SK-N-SH treated with all-trans-retinoic acid at 6 μM for 48 hours (cell line): ENCODE data around the gene CFAP61.

Experiments
- ATAC-seq: fragments of 200-7000 bp; cut with Tn5 transposase; 3 replicates; pipeline ENCODE4 v1.9.1; 2020; ENCODE audit warnings: mild to moderate bottlenecking, moderate library complexity
- BACH2 ChIP-seq: fragments of 250-450 bp; sonication (Bioruptor Pico); IDR thresholded peaks from 2 replicates; pipeline ENCODE4 v1.9.0; 2021; ENCODE audit warnings: mild to moderate bottlenecking, borderline replicate concordance
- ESRRG ChIP-seq: fragments of 250-450 bp; sonication (Bioruptor Pico); IDR thresholded peaks from 2 replicates; pipeline ENCODE4 v1.6.1; 2021; ENCODE audit warnings: mild to moderate bottlenecking
- ISL1 ChIP-seq: fragments of 250-450 bp; sonication (Bioruptor Pico); IDR thresholded peaks from 2 replicates; pipeline ENCODE4 v2.1.2; 2022; ENCODE audit warnings: mild to moderate bottlenecking, moderate library complexity
- OSR1 ChIP-seq: fragments of 250-450 bp; sonication (Bioruptor Pico); IDR thresholded peaks from 2 replicates; pipeline ENCODE4 v1.8.0; 2022; ENCODE audit warnings: moderate library complexity, mild to moderate bottlenecking, inconsistent platforms
- PPARA ChIP-seq: fragments of 250-450 bp; sonication (Bioruptor Pico); IDR thresholded peaks from 2 replicates; pipeline ENCODE4 v1.5.0; 2020; ENCODE audit warnings: mild to moderate bottlenecking, borderline replicate concordance
- RARB ChIP-seq: fragments of 250-450 bp; sonication (Bioruptor Pico); IDR thresholded peaks from 2 replicates; pipeline ENCODE4 v1.8.0; 2021; ENCODE audit warnings: mild to moderate bottlenecking, moderate library complexity
- SNAI2 ChIP-seq: fragments of 250-450 bp; sonication (Bioruptor Pico); IDR thresholded peaks from 2 replicates; pipeline ENCODE4 v1.5.0; 2020; ENCODE audit warnings: mild to moderate bottlenecking, moderate library complexity
- TCF4 ChIP-seq: fragments of 250-450 bp; sonication (Bioruptor Pico); IDR thresholded peaks from 2 replicates; pipeline ENCODE4 v1.8.0; 2021; ENCODE audit warnings: mild to moderate bottlenecking, moderate library complexity, borderline replicate concordance
- TOX ChIP-seq: fragments of 250-450 bp; sonication (Bioruptor Pico); IDR thresholded peaks from 2 replicates; pipeline ENCODE4 v1.8.0; 2021; ENCODE audit warnings: mild to moderate bottlenecking, moderate library complexity, borderline replicate concordance
- ZC3H10 ChIP-seq: fragments of 250-450 bp; sonication (Bioruptor Pico); IDR thresholded peaks from 2 replicates; pipeline ENCODE4 v1.5.1; 2021; ENCODE audit warnings: mild to moderate bottlenecking, moderate library complexity
- ZFP3 ChIP-seq: fragments of 250-450 bp; sonication (Bioruptor Pico); IDR thresholded peaks from 2 replicates; pipeline ENCODE4 v1.5.0; 2020; ENCODE audit warnings: mild to moderate bottlenecking, moderate library complexity
- ZFP30 ChIP-seq: fragments of 450-650 bp; formaldehyde crosslinking; IDR thresholded peaks from 2 replicates; pipeline ENCODE4 v1.5.0; 2022; ENCODE audit warnings: mild to moderate bottlenecking, moderate library complexity
- ZNF565 ChIP-seq: fragments of 450-650 bp; formaldehyde crosslinking; conservative IDR thresholded peaks from 2 replicates; pipeline ENCODE4 v1.5.0; 2020; ENCODE audit warnings: low read depth, mild to moderate bottlenecking, moderate library complexity
- ZNF70 ChIP-seq: fragments of 450-650 bp; formaldehyde crosslinking; IDR thresholded peaks from 2 replicates; pipeline ENCODE4 v1.5.0; 2020; ENCODE audit warnings: mild to moderate bottlenecking, moderate library complexity
- ZNF8 ChIP-seq: fragments of 450-650 bp; formaldehyde crosslinking; IDR thresholded peaks from 2 replicates; pipeline ENCODE4 v1.5.0; 2020; ENCODE audit warnings: mild to moderate bottlenecking, moderate library complexity
- TF ChIP-seq, protein P1 (sequence below): fragments of 250-450 bp; sonication (Bioruptor Pico); IDR thresholded peaks from 2 replicates; pipeline ENCODE4 v1.5.1; 2021; ENCODE audit warnings: mild to moderate bottlenecking, moderate library complexity
- TF ChIP-seq, protein P2 (sequence below): fragments of 250-450 bp; sonication (Bioruptor Pico); IDR thresholded peaks from 2 replicates; pipeline ENCODE4 v1.8.0; 2021; ENCODE audit warnings: low read depth, mild to moderate bottlenecking, moderate library complexity, borderline replicate concordance
- TF ChIP-seq, protein P3 (sequence below): fragments of 250-450 bp; sonication (Bioruptor Pico); IDR thresholded peaks from 2 replicates; pipeline ENCODE4 v1.5.1; 2020; ENCODE audit warnings: low read depth, mild to moderate bottlenecking, moderate library complexity
- TF ChIP-seq, protein P4 (sequence below): fragments of 250-450 bp; sonication (Bioruptor Pico); IDR thresholded peaks from 2 replicates; pipeline ENCODE4 v1.5.0; 2020; ENCODE audit warnings: mild to moderate bottlenecking, moderate library complexity
- TF ChIP-seq, protein P5 (sequence below): fragments of 250-450 bp; sonication (Bioruptor Pico); IDR thresholded peaks from 2 replicates; pipeline ENCODE4 v1.8.0; 2020; ENCODE audit warnings: mild to moderate bottlenecking, moderate library complexity, borderline replicate concordance

The CFAP61 gene

DNA sequence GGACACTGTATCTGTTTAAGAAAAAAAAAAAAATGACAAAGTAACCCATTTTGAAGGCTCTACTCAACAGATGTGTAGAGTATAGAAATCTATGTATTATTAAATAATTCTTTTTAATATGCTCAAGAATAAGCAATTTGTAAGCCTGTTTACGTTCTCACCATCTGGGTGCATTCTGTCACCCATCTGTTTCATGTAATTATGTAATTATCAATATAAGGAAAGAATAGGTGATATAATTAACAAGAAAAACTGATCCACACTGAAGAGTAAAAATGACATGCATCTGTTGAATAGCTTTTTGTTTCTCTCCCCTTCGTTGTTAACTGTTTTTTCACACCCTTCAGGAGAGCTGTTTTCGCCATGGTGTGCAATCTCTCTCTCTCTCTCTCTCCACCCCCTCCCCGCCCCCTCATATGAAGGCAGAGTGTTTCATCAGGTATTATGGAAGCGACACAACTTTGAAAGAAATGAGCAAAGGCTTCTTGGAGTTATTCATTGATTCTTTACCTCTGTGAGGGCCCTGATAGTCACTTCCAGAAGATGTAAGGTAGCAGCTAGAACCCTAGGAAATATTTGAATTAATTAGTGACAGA, 161.3 kb downstream of the CFAP61 start (continued):
- TF ChIP-seq ZNF565 (CRISPR knock-in tag) (no peak), RARB (CRISPR knock-in tag) (no peak)

DNA sequence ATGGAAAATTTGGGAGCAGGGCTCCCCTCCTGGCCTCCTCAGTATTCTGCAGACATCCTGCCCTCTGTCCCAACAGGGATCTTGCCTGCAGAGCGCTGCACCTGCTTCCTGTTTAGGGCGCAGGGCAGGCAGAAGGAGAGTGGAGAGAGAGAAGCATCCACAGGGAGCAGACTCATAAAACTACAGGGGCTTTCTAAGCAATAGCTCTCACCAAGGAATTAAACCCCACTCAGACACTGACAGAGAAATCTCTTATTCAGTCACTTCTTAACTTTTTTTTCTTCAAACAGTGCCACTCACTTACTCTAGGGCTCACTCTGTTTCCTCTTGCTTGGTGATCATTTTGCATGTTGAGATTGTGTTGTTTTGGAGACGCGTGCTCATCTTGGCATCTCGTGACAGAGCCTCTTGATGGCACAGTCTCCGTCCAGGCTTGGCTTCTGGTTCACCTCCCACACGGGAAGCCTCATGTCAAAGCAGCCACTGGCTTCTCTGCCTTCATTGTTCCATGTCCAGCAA, 162.5 kb downstream of the CFAP61 start:
- TF ChIP-seq ZNF8 (CRISPR knock-in tag) = no peak
- no peak for TF ChIP-seq ZC3H10 (CRISPR knock-in tag)
- TF ChIP-seq ZFP3 (CRISPR knock-in tag) = no peak
- TF ChIP-seq SNAI2 (CRISPR knock-in tag) = no peak
- no peak for TF ChIP-seq ZNF70
- no peak for TF ChIP-seq RARB (CRISPR knock-in tag)
- no peak for TF ChIP-seq ESRRG (CRISPR knock-in tag)
- TF ChIP-seq ZNF565 (CRISPR knock-in tag) = no peak
- ATAC-seq = no peak

DNA sequence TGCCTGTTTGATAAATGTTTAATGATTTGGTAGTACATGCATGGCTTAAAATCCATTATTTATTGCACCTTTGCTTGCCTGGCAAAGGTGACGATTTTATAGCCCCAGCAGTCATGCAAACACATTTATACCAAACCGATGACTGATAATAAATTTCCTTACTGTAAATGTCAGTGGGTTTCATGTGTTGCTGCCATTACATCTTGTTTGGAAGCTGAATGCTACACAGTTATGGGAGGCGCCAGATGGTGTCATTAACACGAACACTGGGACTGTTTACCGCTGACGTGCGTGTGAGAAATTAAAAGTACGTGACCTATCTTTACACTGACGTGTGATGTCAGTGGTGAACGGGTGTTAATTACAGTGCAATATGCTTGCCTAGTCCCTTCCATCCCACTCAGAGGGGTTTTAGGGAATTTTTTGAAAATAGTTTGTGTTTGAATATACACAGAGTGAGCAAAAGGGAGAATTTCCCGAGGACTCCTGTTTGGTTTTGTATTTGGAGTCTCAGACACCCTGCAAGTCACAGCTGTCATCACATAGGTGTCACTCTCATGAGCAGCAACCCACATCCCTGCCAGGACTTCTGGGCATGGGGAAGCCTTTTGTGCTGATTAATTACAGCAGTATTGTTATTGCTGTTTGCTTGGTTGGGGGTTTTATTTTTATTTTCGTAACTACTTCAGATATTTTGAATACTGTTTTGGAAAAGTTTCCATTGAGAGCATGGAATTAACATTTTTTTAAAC, 163.8 kb downstream of the CFAP61 start:
- no peak for ATAC-seq
- TF ChIP-seq PPARA (CRISPR knock-in tag) = no peak
- TF ChIP-seq ZFP30 (CRISPR knock-in tag) = no peak
- TF ChIP-seq, protein P1, sequence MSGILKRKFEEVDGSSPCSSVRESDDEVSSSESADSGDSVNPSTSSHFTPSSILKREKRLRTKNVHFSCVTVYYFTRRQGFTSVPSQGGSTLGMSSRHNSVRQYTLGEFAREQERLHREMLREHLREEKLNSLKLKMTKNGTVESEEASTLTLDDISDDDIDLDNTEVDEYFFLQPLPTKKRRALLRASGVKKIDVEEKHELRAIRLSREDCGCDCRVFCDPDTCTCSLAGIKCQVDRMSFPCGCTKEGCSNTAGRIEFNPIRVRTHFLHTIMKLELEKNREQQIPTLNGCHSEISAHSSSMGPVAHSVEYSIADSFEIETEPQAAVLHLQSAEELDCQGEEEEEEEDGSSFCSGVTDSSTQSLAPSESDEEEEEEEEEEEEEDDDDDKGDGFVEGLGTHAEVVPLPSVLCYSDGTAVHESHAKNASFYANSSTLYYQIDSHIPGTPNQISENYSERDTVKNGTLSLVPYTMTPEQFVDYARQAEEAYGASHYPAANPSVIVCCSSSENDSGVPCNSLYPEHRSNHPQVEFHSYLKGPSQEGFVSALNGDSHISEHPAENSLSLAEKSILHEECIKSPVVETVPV = no peak
- no peak for TF ChIP-seq ZFP3 (CRISPR knock-in tag)
- TF ChIP-seq OSR1 (CRISPR knock-in tag) = no peak
- no peak for TF ChIP-seq ZNF8 (CRISPR knock-in tag)
- no peak for TF ChIP-seq RARB (CRISPR knock-in tag)
- no peak for TF ChIP-seq ESRRG (CRISPR knock-in tag)
- no peak for TF ChIP-seq TOX (CRISPR knock-in tag)
- TF ChIP-seq BACH2 = no peak
- no peak for TF ChIP-seq SNAI2 (CRISPR knock-in tag)
- TF ChIP-seq, protein P2, sequence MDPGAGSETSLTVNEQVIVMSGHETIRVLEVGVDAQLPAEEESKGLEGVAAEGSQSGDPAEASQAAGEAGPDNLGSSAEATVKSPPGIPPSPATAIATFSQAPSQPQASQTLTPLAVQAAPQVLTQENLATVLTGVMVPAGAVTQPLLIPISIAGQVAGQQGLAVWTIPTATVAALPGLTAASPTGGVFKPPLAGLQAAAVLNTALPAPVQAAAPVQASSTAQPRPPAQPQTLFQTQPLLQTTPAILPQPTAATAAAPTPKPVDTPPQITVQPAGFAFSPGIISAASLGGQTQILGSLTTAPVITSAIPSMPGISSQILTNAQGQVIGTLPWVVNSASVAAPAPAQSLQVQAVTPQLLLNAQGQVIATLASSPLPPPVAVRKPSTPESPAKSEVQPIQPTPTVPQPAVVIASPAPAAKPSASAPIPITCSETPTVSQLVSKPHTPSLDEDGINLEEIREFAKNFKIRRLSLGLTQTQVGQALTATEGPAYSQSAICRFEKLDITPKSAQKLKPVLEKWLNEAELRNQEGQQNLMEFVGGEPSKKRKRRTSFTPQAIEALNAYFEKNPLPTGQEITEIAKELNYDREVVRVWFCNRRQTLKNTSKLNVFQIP = no peak
- no peak for TF ChIP-seq ISL1
- TF ChIP-seq, protein P3, sequence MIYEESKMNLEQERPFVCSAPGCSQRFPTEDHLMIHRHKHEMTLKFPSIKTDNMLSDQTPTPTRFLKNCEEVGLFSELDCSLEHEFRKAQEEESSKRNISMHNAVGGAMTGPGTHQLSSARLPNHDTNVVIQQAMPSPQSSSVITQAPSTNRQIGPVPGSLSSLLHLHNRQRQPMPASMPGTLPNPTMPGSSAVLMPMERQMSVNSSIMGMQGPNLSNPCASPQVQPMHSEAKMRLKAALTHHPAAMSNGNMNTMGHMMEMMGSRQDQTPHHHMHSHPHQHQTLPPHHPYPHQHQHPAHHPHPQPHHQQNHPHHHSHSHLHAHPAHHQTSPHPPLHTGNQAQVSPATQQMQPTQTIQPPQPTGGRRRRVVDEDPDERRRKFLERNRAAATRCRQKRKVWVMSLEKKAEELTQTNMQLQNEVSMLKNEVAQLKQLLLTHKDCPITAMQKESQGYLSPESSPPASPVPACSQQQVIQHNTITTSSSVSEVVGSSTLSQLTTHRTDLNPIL = no peak
- TF ChIP-seq, protein P4, sequence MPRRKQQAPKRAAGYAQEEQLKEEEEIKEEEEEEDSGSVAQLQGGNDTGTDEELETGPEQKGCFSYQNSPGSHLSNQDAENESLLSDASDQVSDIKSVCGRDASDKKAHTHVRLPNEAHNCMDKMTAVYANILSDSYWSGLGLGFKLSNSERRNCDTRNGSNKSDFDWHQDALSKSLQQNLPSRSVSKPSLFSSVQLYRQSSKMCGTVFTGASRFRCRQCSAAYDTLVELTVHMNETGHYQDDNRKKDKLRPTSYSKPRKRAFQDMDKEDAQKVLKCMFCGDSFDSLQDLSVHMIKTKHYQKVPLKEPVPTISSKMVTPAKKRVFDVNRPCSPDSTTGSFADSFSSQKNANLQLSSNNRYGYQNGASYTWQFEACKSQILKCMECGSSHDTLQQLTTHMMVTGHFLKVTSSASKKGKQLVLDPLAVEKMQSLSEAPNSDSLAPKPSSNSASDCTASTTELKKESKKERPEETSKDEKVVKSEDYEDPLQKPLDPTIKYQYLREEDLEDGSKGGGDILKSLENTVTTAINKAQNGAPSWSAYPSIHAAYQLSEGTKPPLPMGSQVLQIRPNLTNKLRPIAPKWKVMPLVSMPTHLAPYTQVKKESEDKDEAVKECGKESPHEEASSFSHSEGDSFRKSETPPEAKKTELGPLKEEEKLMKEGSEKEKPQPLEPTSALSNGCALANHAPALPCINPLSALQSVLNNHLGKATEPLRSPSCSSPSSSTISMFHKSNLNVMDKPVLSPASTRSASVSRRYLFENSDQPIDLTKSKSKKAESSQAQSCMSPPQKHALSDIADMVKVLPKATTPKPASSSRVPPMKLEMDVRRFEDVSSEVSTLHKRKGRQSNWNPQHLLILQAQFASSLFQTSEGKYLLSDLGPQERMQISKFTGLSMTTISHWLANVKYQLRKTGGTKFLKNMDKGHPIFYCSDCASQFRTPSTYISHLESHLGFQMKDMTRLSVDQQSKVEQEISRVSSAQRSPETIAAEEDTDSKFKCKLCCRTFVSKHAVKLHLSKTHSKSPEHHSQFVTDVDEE = no peak
- TF ChIP-seq, protein P5, sequence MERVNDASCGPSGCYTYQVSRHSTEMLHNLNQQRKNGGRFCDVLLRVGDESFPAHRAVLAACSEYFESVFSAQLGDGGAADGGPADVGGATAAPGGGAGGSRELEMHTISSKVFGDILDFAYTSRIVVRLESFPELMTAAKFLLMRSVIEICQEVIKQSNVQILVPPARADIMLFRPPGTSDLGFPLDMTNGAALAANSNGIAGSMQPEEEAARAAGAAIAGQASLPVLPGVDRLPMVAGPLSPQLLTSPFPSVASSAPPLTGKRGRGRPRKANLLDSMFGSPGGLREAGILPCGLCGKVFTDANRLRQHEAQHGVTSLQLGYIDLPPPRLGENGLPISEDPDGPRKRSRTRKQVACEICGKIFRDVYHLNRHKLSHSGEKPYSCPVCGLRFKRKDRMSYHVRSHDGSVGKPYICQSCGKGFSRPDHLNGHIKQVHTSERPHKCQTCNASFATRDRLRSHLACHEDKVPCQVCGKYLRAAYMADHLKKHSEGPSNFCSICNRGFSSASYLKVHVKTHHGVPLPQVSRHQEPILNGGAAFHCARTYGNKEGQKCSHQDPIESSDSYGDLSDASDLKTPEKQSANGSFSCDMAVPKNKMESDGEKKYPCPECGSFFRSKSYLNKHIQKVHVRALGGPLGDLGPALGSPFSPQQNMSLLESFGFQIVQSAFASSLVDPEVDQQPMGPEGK = no peak
- TF ChIP-seq TCF4 (CRISPR knock-in tag) = no peak
- no peak for TF ChIP-seq ZNF565 (CRISPR knock-in tag)
